22Rv1 (cell line): Measurements from ENCODE around the gene SCN1B.

Experiments
- ZFX ChIP-seq: fragments of 450-650 bp; IDR thresholded peaks from 2 replicates; pipeline ENCODE4 v1.6.1; 2017; ENCODE audit warnings: antibody characterized with exemption, borderline replicate concordance
- TF ChIP-seq, protein P1 (sequence below): fragments of 450-650 bp; IDR thresholded peaks from 2 replicates; pipeline ENCODE4 v1.5.1; 2017; ENCODE audit warnings: mild to moderate bottlenecking

DNA sequence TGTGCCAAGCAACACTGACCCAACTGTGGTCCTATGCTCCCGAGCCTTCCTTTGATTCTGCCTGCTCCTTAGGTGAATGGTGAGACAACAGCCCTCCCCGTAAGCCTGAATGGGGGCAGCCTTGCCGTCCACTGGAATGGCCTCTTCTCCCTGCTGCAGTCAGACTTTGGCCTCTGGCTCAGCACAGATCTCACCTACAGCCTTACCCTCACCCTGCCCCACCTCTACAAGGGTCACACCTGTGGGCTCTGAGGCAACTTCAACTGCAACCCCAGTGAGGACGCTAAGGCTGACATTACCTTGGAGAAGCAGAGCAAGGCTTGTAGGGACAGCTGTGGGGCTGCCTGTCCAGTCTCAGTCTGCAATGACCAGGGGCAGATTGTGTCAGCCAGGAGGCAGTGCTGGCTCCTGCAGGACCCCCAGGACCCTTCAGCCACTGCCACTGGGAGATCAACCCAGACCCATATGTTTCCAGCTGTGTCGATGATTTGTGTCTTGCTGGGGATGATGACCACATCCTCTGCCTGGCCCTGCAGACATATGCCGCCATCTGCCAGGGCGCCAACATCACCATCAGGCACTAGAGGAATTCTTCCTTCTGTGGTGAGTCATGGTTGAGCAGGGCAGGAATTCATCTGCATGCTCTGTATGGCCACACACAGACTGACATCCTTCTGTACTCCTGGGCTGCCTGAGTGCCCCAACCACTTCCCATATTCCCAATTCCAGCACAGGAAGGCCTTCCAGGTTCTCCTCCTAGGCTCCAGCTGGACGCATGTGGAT is 58.1 kb downstream of the SCN1B start:
- TF ChIP-seq, protein P1, sequence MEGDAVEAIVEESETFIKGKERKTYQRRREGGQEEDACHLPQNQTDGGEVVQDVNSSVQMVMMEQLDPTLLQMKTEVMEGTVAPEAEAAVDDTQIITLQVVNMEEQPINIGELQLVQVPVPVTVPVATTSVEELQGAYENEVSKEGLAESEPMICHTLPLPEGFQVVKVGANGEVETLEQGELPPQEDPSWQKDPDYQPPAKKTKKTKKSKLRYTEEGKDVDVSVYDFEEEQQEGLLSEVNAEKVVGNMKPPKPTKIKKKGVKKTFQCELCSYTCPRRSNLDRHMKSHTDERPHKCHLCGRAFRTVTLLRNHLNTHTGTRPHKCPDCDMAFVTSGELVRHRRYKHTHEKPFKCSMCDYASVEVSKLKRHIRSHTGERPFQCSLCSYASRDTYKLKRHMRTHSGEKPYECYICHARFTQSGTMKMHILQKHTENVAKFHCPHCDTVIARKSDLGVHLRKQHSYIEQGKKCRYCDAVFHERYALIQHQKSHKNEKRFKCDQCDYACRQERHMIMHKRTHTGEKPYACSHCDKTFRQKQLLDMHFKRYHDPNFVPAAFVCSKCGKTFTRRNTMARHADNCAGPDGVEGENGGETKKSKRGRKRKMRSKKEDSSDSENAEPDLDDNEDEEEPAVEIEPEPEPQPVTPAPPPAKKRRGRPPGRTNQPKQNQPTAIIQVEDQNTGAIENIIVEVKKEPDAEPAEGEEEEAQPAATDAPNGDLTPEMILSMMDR = no peak
- TF ChIP-seq ZFX = no peak
